Astrocyte of the cerebellum (primary cell): ENCODE data around the gene ZPLD1.

Source experiments
- DNase-seq: peaks from one replicate; pipeline ENCODE4 v3.0.0-alpha.2; 2011; ENCODE audit warnings: low read depth
- H3K4me3 ChIP-seq: 2 replicates; pipeline ENCODE4 v1.5.1; 2011; ENCODE audit warnings: mild to moderate bottlenecking, low read depth, low read length, moderate library complexity
- CTCF ChIP-seq: IDR thresholded peaks from 2 replicates; pipeline ENCODE4 v1.5.1; 2012; ENCODE audit warnings: low read length, low read depth, moderate library complexity, mild to moderate bottlenecking; ENCODE audit errors: missing control alignments
- in situ Hi-C: cut with HindIII; loops from 2 replicates; pipeline ENCODE4 v1.10.0; 2017; ENCODE audit warnings: low sequenced_read_pairs

The ZPLD1 gene

GRCh38 chr3:102471491-102471890 is 36.7 kb downstream of the ZPLD1 start:
- H3K4me3 ChIP-seq = no peak overlapping the region
- no peak for DNase-seq
- TF ChIP-seq CTCF = no peak
- in situ Hi-C loops = no loop called here

GRCh38 chr3:102473648-102474047 is 38.8 kb downstream of the ZPLD1 start:
- H3K4me3 ChIP-seq = no peak overlapping the region
- TF ChIP-seq CTCF = no peak
- in situ Hi-C loops = no loop called here
- DNase-seq = no peak

- in situ Hi-C loops = no loop called here
- TF ChIP-seq CTCF = no peak
- DNase-seq = no peak
- H3K4me3 ChIP-seq = no peak overlapping the region
Observed at GRCh38 chr3:102474207-102474606, 39.4 kb downstream of the ZPLD1 start.

GRCh38 chr3:102476198-102476597 is 41.4 kb downstream of the ZPLD1 start:
- TF ChIP-seq CTCF = no peak
- no peak for DNase-seq
- in situ Hi-C loops = no loop called here
- H3K4me3 ChIP-seq = no peak overlapping the region

- DNase-seq = no peak
- in situ Hi-C loops = no loop called here
- TF ChIP-seq CTCF = no peak
- no peak overlapping the region for H3K4me3 ChIP-seq
Observed at GRCh38 chr3:102478160-102478559, 43.3 kb downstream of the ZPLD1 start.

- TF ChIP-seq CTCF = no peak
- DNase-seq = no peak
- no peak overlapping the region for H3K4me3 ChIP-seq
- in situ Hi-C loops = no loop called here
Observed at GRCh38 chr3:102480139-102480538, 45.3 kb downstream of the ZPLD1 start.

GRCh38 chr3:102481050-102481449 is 46.2 kb downstream of the ZPLD1 start:
- in situ Hi-C loops = no loop called here
- no peak for DNase-seq
- TF ChIP-seq CTCF = no peak
- no peak overlapping the region for H3K4me3 ChIP-seq
